ENCODE data around the gene RFX3. TPM values are rescaled to one million over a fixed set of nuclear protein-coding genes. Genes with fewer than 3 reads are reported as not detected.

Gene RFX3
- total and polyA plus RNA-seq, 2 experiments from 2014 or later = 5.8 to 7.9 TPM

GRCh38 chr9:3330792-3331420 is 194.9 kb downstream of the RFX3 start:
- no peak overlapping the region for H3K4me3 ChIP-seq
- H3K79me2 ChIP-seq = no peaks in the 10 kb centered on the region
- DNase-seq (ENCODE audit: low spot score) = no peak
- no peaks in the 10 kb centered on the region for H4K20me1 ChIP-seq (ENCODE audit: insufficient read depth, poor library complexity, severe bottlenecking)
- no peak overlapping the region for H3K27ac ChIP-seq
- no peaks in the 10 kb centered on the region for H3K9me3 ChIP-seq (ENCODE audit: low read depth)
- H3K4me1 ChIP-seq (ENCODE audit: insufficient read depth) = no peaks in the 10 kb centered on the region
- no peaks in the 10 kb centered on the region for H3K36me3 ChIP-seq (replicated peaks; ENCODE audit: insufficient read depth, low read depth)
- H3K9me2 ChIP-seq (replicated peaks; ENCODE audit: insufficient read depth) = no peaks in the 10 kb centered on the region
- H2AFZ ChIP-seq = no peak overlapping the region
- TF ChIP-seq EZH2phosphoT487 (IDR thresholded peaks at IDR 0.05; ENCODE audit: low read depth, severe bottlenecking, unreplicated experiment) (no peak), EZH2 (IDR thresholded peaks at IDR 0.05; ENCODE audit: borderline replicate concordance) (no peak)
- TF ChIP-seq, protein P1, sequence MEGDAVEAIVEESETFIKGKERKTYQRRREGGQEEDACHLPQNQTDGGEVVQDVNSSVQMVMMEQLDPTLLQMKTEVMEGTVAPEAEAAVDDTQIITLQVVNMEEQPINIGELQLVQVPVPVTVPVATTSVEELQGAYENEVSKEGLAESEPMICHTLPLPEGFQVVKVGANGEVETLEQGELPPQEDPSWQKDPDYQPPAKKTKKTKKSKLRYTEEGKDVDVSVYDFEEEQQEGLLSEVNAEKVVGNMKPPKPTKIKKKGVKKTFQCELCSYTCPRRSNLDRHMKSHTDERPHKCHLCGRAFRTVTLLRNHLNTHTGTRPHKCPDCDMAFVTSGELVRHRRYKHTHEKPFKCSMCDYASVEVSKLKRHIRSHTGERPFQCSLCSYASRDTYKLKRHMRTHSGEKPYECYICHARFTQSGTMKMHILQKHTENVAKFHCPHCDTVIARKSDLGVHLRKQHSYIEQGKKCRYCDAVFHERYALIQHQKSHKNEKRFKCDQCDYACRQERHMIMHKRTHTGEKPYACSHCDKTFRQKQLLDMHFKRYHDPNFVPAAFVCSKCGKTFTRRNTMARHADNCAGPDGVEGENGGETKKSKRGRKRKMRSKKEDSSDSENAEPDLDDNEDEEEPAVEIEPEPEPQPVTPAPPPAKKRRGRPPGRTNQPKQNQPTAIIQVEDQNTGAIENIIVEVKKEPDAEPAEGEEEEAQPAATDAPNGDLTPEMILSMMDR (IDR thresholded peaks at IDR 0.05; ENCODE audit: poor library complexity) = no peak
- H3K4me2 ChIP-seq = no peak overlapping the region
- no peaks in the 10 kb centered on the region for H3K27me3 ChIP-seq

DNA sequence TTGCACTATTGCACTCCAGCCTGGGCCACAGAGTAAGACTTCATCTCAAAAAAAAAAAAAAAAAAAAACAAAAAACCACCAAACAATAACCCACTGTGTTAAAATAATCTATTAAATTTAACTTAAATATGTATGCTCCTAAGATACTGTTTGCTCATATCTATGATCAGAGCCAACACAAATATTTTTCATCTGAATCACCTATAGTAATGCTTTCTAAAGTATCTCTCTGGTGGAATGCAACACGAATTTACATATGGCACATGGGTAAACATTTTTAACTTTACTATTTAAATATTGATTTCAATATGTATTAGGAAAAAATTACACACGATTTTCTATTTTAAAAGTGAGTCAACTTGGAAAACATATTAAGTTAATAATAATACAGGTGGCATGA is 196.4 kb downstream of the RFX3 start:
- H3K27me3 ChIP-seq = no peaks in the 10 kb centered on the region
- H3K4me3 ChIP-seq = no peak overlapping the region
- H3K36me3 ChIP-seq (replicated peaks; ENCODE audit: insufficient read depth, low read depth) = no peaks in the 10 kb centered on the region
- no peak for TF ChIP-seq EZH2 (IDR thresholded peaks at IDR 0.05; ENCODE audit: borderline replicate concordance)
- TF ChIP-seq, protein P1 (IDR thresholded peaks at IDR 0.05; ENCODE audit: poor library complexity) = no peak
- no peak for TF ChIP-seq EZH2phosphoT487 (IDR thresholded peaks at IDR 0.05; ENCODE audit: low read depth, severe bottlenecking, unreplicated experiment)
- DNase-seq (ENCODE audit: low spot score) = no peak
- H2AFZ ChIP-seq = no peak overlapping the region
- no peaks in the 10 kb centered on the region for H3K4me1 ChIP-seq (ENCODE audit: insufficient read depth)
- H4K20me1 ChIP-seq (ENCODE audit: insufficient read depth, poor library complexity, severe bottlenecking) = no peaks in the 10 kb centered on the region
- H3K9me3 ChIP-seq (ENCODE audit: low read depth) = no peaks in the 10 kb centered on the region
- no peaks in the 10 kb centered on the region for H3K79me2 ChIP-seq
- no peak overlapping the region for H3K4me2 ChIP-seq
- no peaks in the 10 kb centered on the region for H3K9me2 ChIP-seq (replicated peaks; ENCODE audit: insufficient read depth)
- 91% methylated on average over 2 of the region's 2 CpGs for WGBS (ENCODE audit: low lambda C conversion rate, missing lambda C conversion rate)
- H3K27ac ChIP-seq = no peak overlapping the region

GRCh38 chr9:3323714-3324113 is 202.1 kb downstream of the RFX3 start:
- H3K9me2 ChIP-seq (replicated peaks; ENCODE audit: insufficient read depth) = no peaks in the 10 kb centered on the region
- 43% methylated on average over 2 of the region's 2 CpGs for WGBS (ENCODE audit: low lambda C conversion rate, missing lambda C conversion rate)
- TF ChIP-seq, protein P1 (IDR thresholded peaks at IDR 0.05; ENCODE audit: poor library complexity) = no peak
- no peak for TF ChIP-seq EZH2 (IDR thresholded peaks at IDR 0.05; ENCODE audit: borderline replicate concordance)
- no peak for TF ChIP-seq EZH2phosphoT487 (IDR thresholded peaks at IDR 0.05; ENCODE audit: low read depth, severe bottlenecking, unreplicated experiment)
- no peak overlapping the region for H3K27ac ChIP-seq
- no peaks in the 10 kb centered on the region for H3K79me2 ChIP-seq
- no peak for DNase-seq (ENCODE audit: low spot score)
- no peaks in the 10 kb centered on the region for H3K27me3 ChIP-seq
- no peak overlapping the region for H2AFZ ChIP-seq
- H3K4me1 ChIP-seq (ENCODE audit: insufficient read depth) = no peaks in the 10 kb centered on the region
- no peak overlapping the region for H3K4me2 ChIP-seq
- H3K36me3 ChIP-seq (replicated peaks; ENCODE audit: insufficient read depth, low read depth) = no peaks in the 10 kb centered on the region
- no peaks in the 10 kb centered on the region for H4K20me1 ChIP-seq (ENCODE audit: insufficient read depth, poor library complexity, severe bottlenecking)
- H3K9me3 ChIP-seq (ENCODE audit: low read depth) = no peaks in the 10 kb centered on the region
- H3K4me3 ChIP-seq = no peak overlapping the region
